OCI-LY7 (cell line): ENCODE measurements around the gene PRPF18. TPM values are rescaled to one million over a fixed set of nuclear protein-coding genes. Genes with fewer than 3 reads are reported as not detected.

ENCODE experiments used
- BruUV-seq: library from RNA; stranded (reverse); fragments of 400-500 nt; replicated peaks from 2 replicates; lab custom pipeline; 2021; lab: Mats Ljungman, UMichigan
- CTCF ChIA-PET: fragments of 300-600 bp; sonication (Branson Sonifier 250); formaldehyde crosslinking; loops from one replicate; lab custom pipeline; 2022; ENCODE audit warnings: antibody characterized with exemption; ENCODE audit not compliant: unreplicated experiment; lab: Charles Lee
- POLR2A ChIA-PET: fragments of 300-600 bp; sonication (Branson Sonifier 250); formaldehyde crosslinking; loops from one replicate; lab custom pipeline; 2022; ENCODE audit warnings: antibody characterized with exemption; lab: Charles Lee
- DNase-seq: peaks from one replicate; pipeline ENCODE4 v3.0.0-alpha.2; 2015; ENCODE audit warnings: low spot score
- H2AFZ ChIP-seq: fragments of 200-600 bp; sonication (generic), shearing (Covaris generic); 2 replicates; pipeline ENCODE4 v1.6.1; 2014; ENCODE audit warnings: mild to moderate bottlenecking, antibody characterized with exemption, low read length, moderate library complexity
- H3K27ac ChIP-seq: fragments of 200-600 bp; sonication (generic); 2 replicates; pipeline ENCODE4 v1.5.1; 2014; ENCODE audit warnings: mixed run types, low read depth, mild to moderate bottlenecking, moderate library complexity, low read length, inconsistent platforms; ENCODE audit not compliant: poor library complexity, severe bottlenecking
- H3K36me3 ChIP-seq: fragments of 200-600 bp; sonication (generic); 2 replicates; pipeline ENCODE4 v1.6.1; 2014; ENCODE audit warnings: mild to moderate bottlenecking, antibody characterized with exemption, low read length, moderate library complexity, mixed read lengths; ENCODE audit not compliant: insufficient read depth
- H3K4me1 ChIP-seq: fragments of 200-600 bp; sonication (generic); 2 replicates; pipeline ENCODE4 v1.5.1; 2014; ENCODE audit warnings: mild to moderate bottlenecking, low read length; ENCODE audit not compliant: insufficient read depth, poor library complexity, severe bottlenecking
- H3K4me2 ChIP-seq: fragments of 200-600 bp; sonication (generic); 2 replicates; pipeline ENCODE4 v1.6.1; 2014; ENCODE audit warnings: mild to moderate bottlenecking, low read length
- H3K4me3 ChIP-seq: fragments of 200-600 bp; sonication (generic); 2 replicates; pipeline ENCODE4 v1.5.1; 2014; ENCODE audit warnings: mild to moderate bottlenecking, low read depth, low read length; ENCODE audit not compliant: poor library complexity, severe bottlenecking
- H3K79me2 ChIP-seq: fragments of 200-600 bp; sonication (generic); 2 replicates; pipeline ENCODE4 v1.6.1; 2016; ENCODE audit warnings: low read depth, mild to moderate bottlenecking, low read length, moderate library complexity, mixed read lengths; ENCODE audit not compliant: insufficient read depth
- H3K9me2 ChIP-seq: fragments of 200-600 bp; sonication (generic); 2 replicates; pipeline ENCODE4 v1.6.1; 2016; ENCODE audit warnings: mild to moderate bottlenecking, low read length, mixed read lengths; ENCODE audit not compliant: insufficient read depth
- H3K9me3 ChIP-seq: fragments of 200-600 bp; sonication (generic); 2 replicates; pipeline ENCODE4 v1.6.1; 2014; ENCODE audit warnings: mild to moderate bottlenecking, mixed run types, low read length, mixed read lengths
- H4K20me1 ChIP-seq: fragments of 200-600 bp; sonication (generic); 2 replicates; pipeline ENCODE4 v1.6.1; 2014; ENCODE audit warnings: mild to moderate bottlenecking, antibody characterized with exemption, low read length, moderate library complexity, mixed read lengths; ENCODE audit not compliant: insufficient read depth
- CTCF ChIP-seq: fragments of 200-600 bp; sonication (generic); conservative IDR thresholded peaks from 2 replicates; pipeline ENCODE4 v1.5.1; 2014; ENCODE audit warnings: mild to moderate bottlenecking, antibody characterized with exemption, low read length, moderate library complexity, mixed read lengths
- EZH2phosphoT487 ChIP-seq: fragments of 200-600 bp; sonication (generic); IDR thresholded peaks from 2 replicates; pipeline ENCODE4 v1.6.1; 2018; ENCODE audit warnings: low read depth, borderline replicate concordance, mild to moderate bottlenecking, mixed run types, antibody characterized with exemption, low read length, moderate library complexity, mixed read lengths
- intact Hi-C: fragments of 100-400 bp; cut with micrococcal nuclease; formaldehyde crosslinking; loops from one replicate; pipeline ENCODE4 v1.10.0; 2022; ENCODE audit not compliant: unreplicated experiment
- total RNA-seq, 2 experiments: library from RNA; depleted of rRNA in 1 of 2; stranded (reverse); fragments of >200 nt in 1 of 2; shearing (Covaris generic) in 1 of 2; gene quantifications; 2 replicates each; pipeline ENCODE4 v1.2.3, GENCODE V29; 2014 to 2022

The PRPF18 gene
- total RNA-seq, 2 experiments from 2014 or later = 21.1 to 23.3 TPM

GRCh38 chr10:13637894-13638293 lies 51.1 kb downstream of the PRPF18 start:
- no peak overlapping the region for H3K27ac ChIP-seq
- no peaks in the 10 kb centered on the region for H3K9me2 ChIP-seq
- TF ChIP-seq EZH2phosphoT487 (no peak), CTCF (no peak)
- H2AFZ ChIP-seq = no peak overlapping the region
- H3K9me3 ChIP-seq = no peaks in the 10 kb centered on the region
- no peaks in the 10 kb centered on the region; the same call in 1 of the 2 replicates for H3K36me3 ChIP-seq
- ChIA-PET CTCF (no interaction called here), POLR2A (interaction anchor here (0.8 to 1.5 kb wide), 2 partner anchors 9 to 27 kb away, joined by 3 read pairs; no protein-coding TSS in a partner anchor)
- no TSS peak for BruUV-seq
- no peak overlapping the region for H3K4me3 ChIP-seq
- H3K79me2 ChIP-seq = no peaks in the 10 kb centered on the region
- no peaks in the 10 kb centered on the region for H3K4me1 ChIP-seq
- no peak overlapping the region for H3K4me2 ChIP-seq
- no peak for DNase-seq
- H4K20me1 ChIP-seq = no peaks in the 10 kb centered on the region
- intact Hi-C loops = no loop called here

- POLR2A ChIA-PET = no interaction called here
- BruUV-seq = no TSS peak
- no peak overlapping the region for H2AFZ ChIP-seq
- intact Hi-C loops = loop anchor here (2.0 kb wide), 1 partner anchor 35 kb away; no protein-coding TSS in a partner anchor
- no peak overlapping the region for H3K27ac ChIP-seq
- no peak overlapping the region for H3K4me2 ChIP-seq
- H3K4me1 ChIP-seq = no peaks in the 10 kb centered on the region
- no peaks in the 10 kb centered on the region for H4K20me1 ChIP-seq
- no peaks in the 10 kb centered on the region; the same call in 1 of the 2 replicates for H3K36me3 ChIP-seq
- H3K79me2 ChIP-seq = no peaks in the 10 kb centered on the region
- CTCF ChIA-PET = no interaction called here
- TF ChIP-seq CTCF (no peak), EZH2phosphoT487 (no peak)
- no peak for DNase-seq
- H3K4me3 ChIP-seq = no peak overlapping the region
- H3K9me2 ChIP-seq = no peaks in the 10 kb centered on the region
- H3K9me3 ChIP-seq = no peaks in the 10 kb centered on the region
Measured at GRCh38 chr10:13642293-13642692, 55.5 kb downstream of the PRPF18 start.

GRCh38 chr10:13643016-13643415 lies 56.3 kb downstream of the PRPF18 start:
- no peaks in the 10 kb centered on the region for H3K9me2 ChIP-seq
- H3K27ac ChIP-seq = no peak overlapping the region
- no peaks in the 10 kb centered on the region for H3K9me3 ChIP-seq
- BruUV-seq = no TSS peak
- TF ChIP-seq EZH2phosphoT487 (no peak), CTCF (no peak)
- H3K79me2 ChIP-seq = no peaks in the 10 kb centered on the region
- H4K20me1 ChIP-seq = no peaks in the 10 kb centered on the region
- intact Hi-C loops = loop anchor here (2.0 kb wide), 1 partner anchor 34 kb away; no protein-coding TSS in a partner anchor
- no peak overlapping the region for H3K4me2 ChIP-seq
- H3K4me3 ChIP-seq = no peak overlapping the region
- ChIA-PET CTCF (no interaction called here), POLR2A (interaction anchor here (0.8 kb wide), 1 partner anchor 30 kb away, joined by 3 read pairs; no protein-coding TSS in a partner anchor)
- H3K36me3 ChIP-seq = no peaks in the 10 kb centered on the region; the same call in 1 of the 2 replicates
- H3K4me1 ChIP-seq = no peaks in the 10 kb centered on the region
- H2AFZ ChIP-seq = no peak overlapping the region
- no peak for DNase-seq
